Measurements from ENCODE around the gene KIAA1671.

The KIAA1671 gene

DNA sequence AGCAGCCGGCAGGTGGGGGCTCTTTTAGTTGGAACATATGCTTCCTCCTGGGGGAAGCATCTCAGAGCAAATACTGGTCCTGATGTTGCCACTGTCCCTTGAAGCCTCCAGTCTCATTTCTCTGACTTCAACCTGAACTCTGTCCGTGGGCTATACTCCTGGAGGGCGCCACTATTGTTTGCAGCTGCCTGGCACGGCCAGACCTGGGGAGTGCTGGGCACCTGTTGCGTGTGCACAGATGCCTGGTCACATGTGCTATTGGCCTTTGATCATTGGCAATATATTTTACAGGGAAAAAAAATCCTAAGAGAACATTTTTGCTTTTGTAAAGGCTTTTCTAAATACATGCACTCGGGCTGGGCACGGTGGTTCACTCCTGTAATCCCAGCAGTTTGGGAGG, 24.2 kb upstream of the KIAA1671 start:
- H3K4me3 ChIP-seq (ENCODE audit: low read length), result no peak overlapping the region
- DNase-seq (ENCODE audit: low read depth), result no peak
- TF ChIP-seq, protein P1, sequence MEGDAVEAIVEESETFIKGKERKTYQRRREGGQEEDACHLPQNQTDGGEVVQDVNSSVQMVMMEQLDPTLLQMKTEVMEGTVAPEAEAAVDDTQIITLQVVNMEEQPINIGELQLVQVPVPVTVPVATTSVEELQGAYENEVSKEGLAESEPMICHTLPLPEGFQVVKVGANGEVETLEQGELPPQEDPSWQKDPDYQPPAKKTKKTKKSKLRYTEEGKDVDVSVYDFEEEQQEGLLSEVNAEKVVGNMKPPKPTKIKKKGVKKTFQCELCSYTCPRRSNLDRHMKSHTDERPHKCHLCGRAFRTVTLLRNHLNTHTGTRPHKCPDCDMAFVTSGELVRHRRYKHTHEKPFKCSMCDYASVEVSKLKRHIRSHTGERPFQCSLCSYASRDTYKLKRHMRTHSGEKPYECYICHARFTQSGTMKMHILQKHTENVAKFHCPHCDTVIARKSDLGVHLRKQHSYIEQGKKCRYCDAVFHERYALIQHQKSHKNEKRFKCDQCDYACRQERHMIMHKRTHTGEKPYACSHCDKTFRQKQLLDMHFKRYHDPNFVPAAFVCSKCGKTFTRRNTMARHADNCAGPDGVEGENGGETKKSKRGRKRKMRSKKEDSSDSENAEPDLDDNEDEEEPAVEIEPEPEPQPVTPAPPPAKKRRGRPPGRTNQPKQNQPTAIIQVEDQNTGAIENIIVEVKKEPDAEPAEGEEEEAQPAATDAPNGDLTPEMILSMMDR (IDR thresholded peaks at IDR 0.05; ENCODE audit: insufficient read depth, low read depth, low read length, missing control alignments), result no peak

DNA sequence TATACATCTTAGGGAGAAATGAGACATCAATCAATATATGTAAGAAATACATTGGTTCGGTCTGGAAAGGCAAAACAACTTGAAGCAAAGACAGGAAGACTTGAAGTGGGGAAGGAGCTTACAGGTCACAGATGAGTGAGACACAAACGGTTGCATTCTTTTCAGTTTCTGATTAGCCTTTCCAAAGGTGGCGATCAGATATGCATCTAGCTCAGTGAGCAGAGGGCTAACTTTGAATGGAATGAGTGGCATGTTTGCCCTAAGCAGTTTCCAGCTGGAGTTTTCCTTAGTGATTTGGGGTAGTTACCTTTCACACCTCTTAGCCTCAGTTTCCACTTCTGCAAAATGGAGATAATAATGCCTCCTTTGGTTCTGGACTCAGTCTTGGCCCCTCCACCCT, 21.8 kb upstream of the KIAA1671 start:
- TF ChIP-seq, protein P1 (IDR thresholded peaks at IDR 0.05; ENCODE audit: insufficient read depth, low read depth, low read length, missing control alignments), result no peak
- H3K4me3 ChIP-seq (ENCODE audit: low read length), result no peak overlapping the region
- DNase-seq (ENCODE audit: low read depth), result no peak

DNA sequence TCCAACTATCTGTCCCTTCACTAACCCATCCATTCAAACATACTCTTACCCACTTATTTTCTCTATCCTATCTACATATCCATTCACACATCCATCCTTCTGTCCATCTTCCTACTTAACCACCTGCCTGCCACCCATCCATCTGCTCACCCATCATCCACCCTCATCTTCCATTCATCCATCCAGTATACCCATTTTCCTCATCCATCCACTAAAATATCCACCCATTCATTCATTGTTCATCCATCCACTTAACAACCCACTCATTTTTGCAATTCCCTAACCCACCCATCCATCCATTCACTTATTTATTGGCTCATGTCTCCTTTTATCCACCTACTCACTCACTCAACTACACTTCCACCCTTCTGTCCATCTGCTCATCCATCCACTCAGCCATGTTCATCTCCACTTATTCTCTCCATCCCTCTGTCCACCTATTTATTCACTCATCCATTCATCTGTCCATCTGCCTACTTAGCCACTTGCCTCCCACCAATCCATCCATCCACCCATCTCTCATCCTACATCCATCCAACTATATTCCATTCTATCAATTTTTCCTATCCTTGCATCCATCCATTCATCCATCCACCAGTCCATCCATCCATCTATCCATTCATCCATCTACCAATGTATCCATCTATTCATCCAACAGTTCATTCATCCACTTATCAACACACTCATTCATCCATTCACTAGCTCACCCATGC, 16.6 kb upstream of the KIAA1671 start:
- DNase-seq (ENCODE audit: low read depth), result no peak
- no peak overlapping the region for H3K4me3 ChIP-seq (ENCODE audit: low read length)
- TF ChIP-seq, protein P1 (IDR thresholded peaks at IDR 0.05; ENCODE audit: insufficient read depth, low read depth, low read length, missing control alignments), result no peak

DNA sequence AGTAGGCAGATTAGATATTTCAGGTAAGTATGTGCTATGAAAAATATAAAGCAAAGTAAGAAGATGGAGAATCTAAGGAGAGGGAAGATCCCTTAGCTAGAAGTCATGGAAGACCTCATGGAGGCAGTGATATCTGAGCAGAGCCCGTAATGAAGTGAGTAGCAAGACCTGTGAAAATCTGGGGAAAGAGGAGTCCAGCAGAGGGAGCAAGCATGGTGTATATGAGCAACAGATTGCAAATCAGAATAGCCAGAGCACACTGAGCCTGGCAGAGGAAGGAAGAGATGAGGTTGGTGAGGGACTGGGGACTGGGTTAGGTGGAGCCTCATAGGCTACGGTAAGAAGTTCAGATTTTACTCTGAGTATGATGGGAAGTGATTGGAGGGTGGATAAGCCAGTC, 15.4 kb upstream of the KIAA1671 start:
- no peak overlapping the region for H3K4me3 ChIP-seq (ENCODE audit: low read length)
- DNase-seq (ENCODE audit: low read depth), result peak; percentile 55
- TF ChIP-seq, protein P1 (IDR thresholded peaks at IDR 0.05; ENCODE audit: insufficient read depth, low read depth, low read length, missing control alignments), result peak; percentile 57

DNA sequence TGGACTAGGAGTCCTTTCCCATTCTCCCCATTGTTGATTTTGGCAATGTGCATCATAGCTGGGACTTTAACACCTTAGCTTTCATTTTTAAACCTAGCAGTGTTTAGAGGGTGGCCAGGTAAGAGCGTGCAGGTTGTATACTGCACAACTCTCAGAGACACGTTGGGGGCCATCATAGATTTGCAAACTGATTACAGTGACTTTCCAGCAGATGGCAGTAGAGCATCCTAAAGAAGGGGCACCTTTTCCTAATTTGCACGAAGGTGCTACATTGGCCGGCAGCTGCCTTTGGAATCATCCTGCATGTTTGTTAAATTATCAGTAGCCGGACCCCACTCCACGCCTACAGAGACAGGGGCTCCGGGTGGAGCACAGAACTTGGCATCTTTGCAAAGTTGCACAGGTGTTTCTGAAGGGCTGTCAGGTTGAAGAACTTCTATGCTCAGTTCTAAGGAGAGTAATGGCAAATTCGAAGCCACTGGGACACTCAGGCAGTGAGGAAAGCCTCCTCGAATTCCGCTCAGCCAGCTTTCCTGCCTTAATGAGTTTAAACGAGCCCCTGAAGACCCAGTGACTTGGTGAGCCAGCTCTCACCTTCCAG, 13.7 kb upstream of the KIAA1671 start:
- TF ChIP-seq, protein P1 (IDR thresholded peaks at IDR 0.05; ENCODE audit: insufficient read depth, low read depth, low read length, missing control alignments), result peak; percentile 81
- no peak overlapping the region for H3K4me3 ChIP-seq (ENCODE audit: low read length)
- DNase-seq (ENCODE audit: low read depth), result peak; percentile 69

DNA sequence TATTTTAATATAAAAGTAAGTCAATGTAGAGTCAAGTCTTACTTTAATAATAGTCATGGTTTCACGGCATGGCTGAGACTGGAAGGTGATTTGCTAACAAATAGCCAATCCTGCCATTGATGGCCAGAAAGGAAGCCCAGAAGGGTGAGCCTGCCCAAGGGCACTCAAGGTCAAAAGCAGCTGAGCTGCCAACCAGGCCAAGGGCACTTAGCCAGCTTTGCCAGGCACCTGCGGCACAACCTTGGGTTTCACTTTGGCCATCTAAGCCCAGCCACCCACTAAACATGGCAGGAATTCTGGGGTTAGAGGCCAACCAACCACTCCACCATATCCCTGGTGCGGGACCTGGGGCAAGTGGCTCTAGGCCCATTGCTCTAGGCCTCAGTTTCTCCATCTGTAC, 10.2 kb upstream of the KIAA1671 start:
- TF ChIP-seq, protein P1 (IDR thresholded peaks at IDR 0.05; ENCODE audit: insufficient read depth, low read depth, low read length, missing control alignments), result no peak
- DNase-seq (ENCODE audit: low read depth), result no peak
- no peak overlapping the region for H3K4me3 ChIP-seq (ENCODE audit: low read length)

Measured in epithelial cell of esophagus (primary cell).